Measurements from ENCODE around the gene DMRTA2.

DMRTA2 gene

GRCh38 chr1:50368179-50369007 is 54.9 kb downstream of the DMRTA2 start:
- FAIRE-seq (peak; percentile 74), DNase-seq (ENCODE audit: insufficient read length, low spot score) (peak; percentile 31)
- no peak for TF ChIP-seq PAX5 (IDR thresholded peaks at IDR 0.05; ENCODE audit: insufficient read depth, low read length, severe bottlenecking)
- no peak for TF ChIP-seq POLR2AphosphoS5 (IDR thresholded peaks at IDR 0.05; ENCODE audit: low read depth, low read length)
- no peak for TF ChIP-seq POU2F2 (IDR thresholded peaks at IDR 0.05; ENCODE audit: low read depth, low read length)
- no peak for TF ChIP-seq SPI1 (IDR thresholded peaks at IDR 0.05; ENCODE audit: low read depth, low read length)
- no peak for TF ChIP-seq POLR2A (IDR thresholded peaks at IDR 0.05; ENCODE audit: low read depth, low read length)
- TF ChIP-seq TAF1 (IDR thresholded peaks at IDR 0.05; ENCODE audit: low read depth, low read length) = no peak
